IPS-NIHi7 (cell line): ENCODE measurements around the gene AIPL1.
A peak's percentile ranks its signal among the peaks of the same experiment; 100 is the strongest.

ENCODE experiments used
- DNase-seq: peaks from one replicate; pipeline ENCODE4 v3.0.0; 2012; ENCODE audit warnings: mixed read lengths; ENCODE audit errors: extremely low spot score

Gene AIPL1

GRCh38 chr17:6449307-6449706 is 14.4 kb upstream of the AIPL1 start:
- DNase-seq, result no peak

- DNase-seq, result no peak
Measured at GRCh38 chr17:6448473-6448872, 13.6 kb upstream of the AIPL1 start.

- no peak for DNase-seq
Measured at GRCh38 chr17:6446516-6447100, 11.7 kb upstream of the AIPL1 start.

DNA sequence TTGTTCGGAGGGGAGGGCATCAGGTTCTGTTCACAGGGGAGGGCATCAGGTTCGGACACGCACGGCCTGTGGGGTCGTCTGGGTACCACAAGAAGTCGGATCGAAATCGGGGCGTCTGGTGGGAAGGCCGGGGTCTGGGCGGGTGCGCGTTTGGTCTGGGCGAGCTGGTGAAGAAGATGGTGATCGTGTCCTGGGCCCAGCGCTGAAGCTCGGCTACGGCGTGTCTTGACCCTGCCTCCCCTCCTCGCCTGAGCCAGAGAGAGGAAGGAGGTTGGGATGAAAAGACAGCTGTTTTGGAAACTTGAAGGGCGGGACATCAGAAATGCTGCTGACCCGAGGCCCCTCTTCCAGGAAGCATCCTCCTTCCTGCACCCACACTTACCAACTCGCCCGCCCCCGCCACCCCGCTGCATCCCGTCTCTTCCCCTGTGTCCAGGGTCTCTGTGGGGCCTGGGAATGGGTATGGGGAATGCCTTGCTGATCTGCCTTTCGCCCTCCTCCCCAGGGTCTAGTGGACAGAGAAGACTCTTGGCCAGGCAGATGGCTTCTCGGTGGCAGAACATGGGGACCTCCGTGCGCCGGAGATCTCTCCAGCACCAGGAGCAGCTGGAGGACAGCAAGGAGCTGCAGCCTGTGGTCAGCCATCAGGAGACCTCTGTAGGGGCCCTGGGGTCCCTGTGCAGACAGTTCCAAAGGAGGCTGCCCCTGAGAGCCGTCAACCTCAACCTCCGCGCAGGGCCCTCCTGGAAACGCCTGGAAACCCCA is 9.8 kb upstream of the AIPL1 start:
- DNase-seq, result no peak

DNA sequence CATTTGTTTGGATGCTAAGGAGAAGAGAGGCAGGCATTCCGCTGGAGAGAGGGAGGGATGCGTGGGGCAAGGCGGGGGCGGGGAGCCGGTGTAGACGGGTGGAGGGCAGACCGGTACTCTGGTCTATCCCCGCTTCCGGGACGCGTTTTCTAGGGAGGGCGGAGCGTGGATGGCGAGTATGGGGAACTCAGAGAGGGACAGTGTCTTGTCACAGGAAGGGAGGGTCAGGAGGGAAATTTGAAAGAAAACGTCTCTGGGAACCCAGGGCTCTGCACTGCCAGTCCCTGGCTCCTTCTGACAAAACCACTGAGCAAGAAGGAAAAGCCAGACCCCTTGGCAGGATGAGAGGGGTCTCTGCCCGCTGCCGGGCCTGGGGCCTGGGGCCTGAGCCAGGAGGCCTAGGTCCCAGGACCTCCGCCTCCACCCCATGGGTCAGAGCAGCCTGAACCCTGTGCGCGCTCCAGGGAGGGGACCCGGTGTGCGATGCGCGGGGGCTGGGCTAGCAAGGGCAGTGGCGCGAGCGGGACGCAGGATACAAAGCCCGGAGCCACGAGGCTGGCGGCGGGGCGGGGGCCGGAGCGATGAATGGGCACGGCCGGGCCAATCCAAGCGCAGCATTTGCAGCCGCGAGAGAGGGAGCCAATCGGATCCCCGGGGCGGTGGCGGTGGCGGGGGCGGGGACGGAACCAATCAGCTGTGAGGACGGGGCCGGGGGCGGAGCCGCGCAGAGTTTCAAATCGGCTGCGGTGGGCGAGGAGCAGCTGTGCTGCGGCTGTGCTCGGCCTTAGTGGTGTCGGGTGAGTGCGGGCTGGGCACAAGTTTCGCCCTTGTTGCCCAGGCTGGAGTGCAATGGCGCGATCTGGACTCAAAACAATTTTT is 9.0 kb upstream of the AIPL1 start, which contains the start of gene PIMREG:
TSS of gene PIMREG (plus strand) at position 764 of the 879 bp plus-strand sequence. CDS start 656 bp downstream, outside the sequence.
- peak; percentile 99 for DNase-seq

- no peak for DNase-seq
Measured at GRCh38 chr17:6442775-6443174, 7.9 kb upstream of the AIPL1 start.

DNA sequence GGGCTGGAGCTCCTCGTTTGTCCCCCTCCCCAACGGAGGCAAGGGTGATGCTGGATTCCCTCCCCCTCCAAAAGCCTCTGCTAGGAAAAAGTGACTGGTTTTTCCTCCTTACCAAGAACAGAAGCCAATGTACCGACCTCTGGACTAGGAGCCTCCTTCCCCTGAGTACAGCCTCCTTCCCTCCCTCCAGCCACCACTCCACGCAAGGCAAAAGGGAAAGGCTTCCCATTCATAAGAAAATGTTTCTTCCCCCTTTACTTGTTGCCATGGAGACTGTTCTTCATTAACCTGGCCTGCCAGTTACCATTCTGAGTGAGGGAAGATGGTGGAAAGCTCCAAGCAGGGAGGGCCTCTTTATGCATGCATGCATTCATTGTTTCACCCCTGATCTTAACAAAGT is 5.0 kb upstream of the AIPL1 start:
- no peak for DNase-seq

DNA sequence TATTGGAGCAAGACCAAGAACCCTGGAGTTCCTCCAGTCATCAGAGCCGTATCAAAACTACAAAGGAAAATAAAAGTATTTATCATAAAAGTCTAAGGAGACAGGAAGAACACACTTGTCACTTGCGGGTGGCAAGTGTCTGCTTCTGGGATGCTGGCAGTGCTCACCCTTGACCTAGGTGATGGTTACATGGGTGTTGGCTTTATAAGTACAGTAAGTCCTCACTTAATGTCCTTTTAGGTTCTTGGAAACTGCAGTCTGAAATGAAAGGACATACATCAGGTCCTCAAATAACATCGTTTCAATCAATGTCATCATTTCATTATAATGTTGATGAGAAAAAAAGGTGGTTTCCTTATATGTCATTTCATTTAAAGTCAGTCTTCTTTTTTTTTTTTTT is 3.0 kb upstream of the AIPL1 start:
- DNase-seq, result no peak

DNA sequence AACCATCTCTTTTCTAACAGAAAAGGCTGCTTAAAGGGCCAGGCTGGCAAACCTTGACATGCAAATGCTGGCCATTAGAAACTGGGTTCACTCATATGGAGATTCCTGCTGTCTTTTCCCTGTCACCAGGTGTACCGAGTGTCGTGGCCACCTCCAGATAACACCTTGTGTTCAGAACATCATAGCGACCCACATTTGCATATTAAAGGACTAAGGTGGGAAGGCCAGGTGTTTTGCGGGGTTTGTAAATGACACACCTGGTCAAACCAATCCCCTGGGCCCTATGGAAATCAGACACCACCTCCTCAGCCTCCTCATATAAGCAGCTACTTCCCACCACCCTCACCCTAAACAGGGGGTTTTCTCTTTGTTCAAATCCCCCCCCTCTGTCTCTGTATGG is 2.5 kb upstream of the AIPL1 start:
- no peak for DNase-seq

DNA sequence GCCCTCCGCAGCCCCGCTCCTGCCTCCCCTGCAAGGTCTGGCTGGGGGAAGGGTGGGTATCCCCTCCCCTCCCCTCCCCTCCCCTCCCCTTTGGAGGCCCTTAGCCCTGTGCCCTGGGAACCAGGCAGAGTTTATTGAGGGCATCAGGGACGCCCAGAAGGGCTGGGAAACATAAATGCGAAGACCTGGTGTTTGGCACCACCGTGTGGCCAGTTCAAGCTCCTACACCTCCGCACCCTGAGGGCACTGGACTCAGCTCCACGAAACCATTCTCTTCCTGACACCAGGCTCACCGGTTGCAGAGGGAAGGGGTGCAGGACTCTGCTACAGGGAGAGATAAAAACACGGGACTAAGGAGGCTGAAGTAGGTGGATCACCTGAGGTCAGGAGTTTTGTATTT is 1.0 kb upstream of the AIPL1 start:
- peak; percentile 86 for DNase-seq

- DNase-seq, result no peak
Measured at GRCh38 chr17:6430769-6431168, 4.2 kb downstream of the AIPL1 start.

DNA sequence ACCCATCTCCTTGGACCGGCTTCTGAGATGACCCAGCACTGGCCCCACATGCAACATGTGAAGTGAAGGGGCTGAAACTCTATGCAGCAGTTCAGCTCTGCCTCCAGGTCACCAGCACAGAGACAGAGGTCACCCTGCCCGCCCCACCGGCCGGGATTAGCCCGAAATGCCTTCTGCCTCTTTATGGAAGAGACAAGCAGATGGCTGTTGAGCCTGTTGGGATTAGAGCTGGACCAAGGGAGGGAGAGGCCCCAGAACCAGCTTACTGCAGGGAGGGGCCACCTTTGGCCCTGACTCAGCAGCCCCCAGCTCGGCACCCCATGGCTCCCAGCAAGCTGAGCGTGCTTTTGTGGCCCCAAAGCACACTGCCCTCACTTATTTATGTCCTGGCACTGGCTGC is 5.7 kb downstream of the AIPL1 start:
- no peak for DNase-seq

DNA sequence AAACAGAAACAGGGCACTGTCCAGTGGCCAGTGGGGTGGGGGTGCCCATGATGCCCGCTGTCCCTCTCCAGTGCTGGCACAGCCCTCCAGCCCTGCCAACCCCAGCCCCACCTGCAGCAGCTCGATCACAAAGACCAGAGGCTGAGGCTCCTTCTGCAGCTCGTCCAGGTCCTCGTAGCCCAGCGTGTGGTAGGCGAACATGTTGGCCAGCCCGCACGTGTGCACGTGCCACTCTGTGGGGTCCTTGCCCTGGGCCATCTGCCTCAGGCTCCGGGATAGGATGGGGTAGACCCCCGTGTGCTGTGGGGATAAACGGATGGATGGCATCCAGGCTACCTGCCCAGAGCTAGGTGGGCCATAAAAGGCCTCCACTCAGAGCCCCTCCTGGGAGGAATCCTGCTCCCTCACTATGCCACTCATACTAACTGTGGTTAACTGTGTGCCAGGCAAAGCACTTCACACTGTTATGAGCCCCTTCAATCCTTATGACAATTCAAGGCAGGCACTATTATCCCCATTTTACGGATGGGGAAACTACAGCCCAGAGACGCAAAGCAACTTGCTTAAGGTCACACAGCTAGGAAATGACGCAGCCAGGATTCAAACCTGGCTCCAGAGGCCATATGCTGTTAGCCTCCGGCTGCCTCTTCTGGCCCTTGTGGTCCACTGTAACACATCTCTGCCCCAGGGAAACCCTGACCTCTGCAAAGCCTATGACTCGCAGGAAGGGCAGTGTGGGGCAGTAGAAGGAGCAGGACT is 6.5 kb downstream of the AIPL1 start:
- DNase-seq, result no peak

GRCh38 chr17:6427279-6427781 is 7.6 kb downstream of the AIPL1 start:
- DNase-seq, result no peak

DNA sequence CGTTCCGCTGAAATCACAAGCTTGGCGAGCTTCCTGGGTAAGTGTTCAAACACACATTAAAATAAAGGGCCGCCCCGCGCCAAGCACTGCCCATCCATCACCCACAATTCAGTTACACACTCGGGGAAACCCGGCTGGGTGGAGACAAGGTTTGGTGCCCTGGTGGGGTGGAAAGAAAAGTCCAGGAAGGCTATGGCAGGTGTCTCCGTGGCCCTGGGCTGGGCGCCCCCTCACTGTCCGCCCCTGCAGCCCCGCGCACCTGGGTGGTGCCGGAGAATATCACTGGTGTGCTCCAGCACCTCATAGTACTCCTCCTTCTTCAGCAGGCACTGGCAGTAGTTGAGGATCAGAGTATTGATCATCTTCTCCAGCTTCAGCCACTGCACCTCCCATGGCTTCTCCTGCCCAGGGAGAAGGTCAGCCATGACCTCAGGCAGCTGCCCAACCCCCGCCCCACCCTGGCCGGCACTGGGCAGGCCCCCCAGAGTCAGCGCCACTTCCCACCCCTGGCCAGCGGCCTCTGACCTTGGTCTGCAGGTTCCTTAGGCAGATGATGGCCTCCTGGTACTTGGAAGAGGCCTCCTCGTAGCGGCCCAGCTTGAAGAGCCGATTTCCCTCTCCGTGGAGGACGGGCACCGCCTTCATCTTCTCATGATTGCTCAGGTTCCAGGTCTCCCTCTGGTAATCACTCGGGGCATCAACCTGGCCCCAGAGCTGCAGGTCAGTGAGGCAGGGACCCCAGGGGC is 8.4 kb downstream of the AIPL1 start:
- no peak for DNase-seq

DNA sequence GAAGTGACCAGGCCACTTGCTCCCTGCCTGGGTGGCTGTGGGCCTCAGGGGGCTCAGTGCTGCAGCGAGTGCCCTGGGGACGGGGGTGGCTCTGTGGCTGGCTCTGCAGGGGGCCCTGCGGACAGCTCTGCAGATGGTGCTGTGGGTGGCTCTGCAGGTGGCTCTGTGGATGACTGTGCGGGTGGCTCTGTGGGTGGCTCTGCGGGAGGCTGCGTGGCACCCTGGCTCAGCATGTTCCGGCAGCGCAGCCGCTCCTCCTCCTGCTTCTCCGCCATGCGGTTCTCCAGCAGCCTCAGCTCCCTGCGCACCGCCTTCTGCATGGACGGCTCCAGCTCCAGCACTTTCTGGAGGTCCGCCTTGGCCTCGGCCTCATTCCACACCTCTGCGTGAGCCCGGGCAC is 9.5 kb downstream of the AIPL1 start:
- no peak for DNase-seq

GRCh38 chr17:6423931-6424330 is 11.0 kb downstream of the AIPL1 start:
- no peak for DNase-seq

DNA sequence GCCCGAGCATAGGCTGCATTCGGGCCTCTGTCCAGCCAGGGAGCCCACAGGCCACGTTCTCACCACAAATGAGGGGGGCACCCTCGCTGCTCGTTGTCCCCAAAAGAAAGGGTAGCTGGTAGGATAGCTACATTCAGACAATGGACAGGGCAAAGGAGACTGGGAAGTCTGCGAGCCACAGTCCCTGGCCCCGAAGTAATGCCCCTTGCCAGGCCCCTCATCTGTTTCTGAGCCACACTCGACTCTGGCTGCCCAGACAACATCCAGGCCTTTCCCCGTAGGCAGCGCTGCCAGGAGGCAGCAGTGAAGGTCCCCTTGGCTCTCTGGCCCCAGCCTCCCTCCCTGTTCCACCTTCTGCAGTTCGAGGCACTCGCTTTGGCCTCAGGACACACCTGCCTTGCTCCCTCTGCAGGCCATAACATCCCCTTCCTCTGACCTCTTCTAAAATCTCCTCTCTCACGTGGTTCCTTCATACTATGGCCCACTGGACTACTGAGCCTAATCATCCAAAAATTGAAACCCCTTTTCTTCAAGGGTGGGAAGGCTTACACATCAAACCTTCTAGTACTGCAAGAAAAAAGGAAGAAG is 12.2 kb downstream of the AIPL1 start:
- peak; percentile 31 for DNase-seq

GRCh38 chr17:6421700-6422604 is 13.0 kb downstream of the AIPL1 start:
- peak; percentile 93 for DNase-seq
